Stimulated activated CD4-positive, alpha-beta T cell treated with anti-CD3 and anti-CD28 coated beads, Interleukin-12 subunit alpha, Interleukin-12 subunit beta, amount 100 ng/mL, for 24 hours (primary cell): Measurements from ENCODE around the gene M6PR.
"Not testable (repeated sequence)": the region's sequence is repeated elsewhere in the genome, so short reads cannot be mapped to it uniquely, and the experiment has no call there.

ENCODE experiments used
- DNase-seq, 2 experiments: peaks; one replicate each; pipeline ENCODE4 v3.0.0-alpha.2; 2020; ENCODE audit warnings: low read depth in 2 of 2

Gene M6PR

DNA sequence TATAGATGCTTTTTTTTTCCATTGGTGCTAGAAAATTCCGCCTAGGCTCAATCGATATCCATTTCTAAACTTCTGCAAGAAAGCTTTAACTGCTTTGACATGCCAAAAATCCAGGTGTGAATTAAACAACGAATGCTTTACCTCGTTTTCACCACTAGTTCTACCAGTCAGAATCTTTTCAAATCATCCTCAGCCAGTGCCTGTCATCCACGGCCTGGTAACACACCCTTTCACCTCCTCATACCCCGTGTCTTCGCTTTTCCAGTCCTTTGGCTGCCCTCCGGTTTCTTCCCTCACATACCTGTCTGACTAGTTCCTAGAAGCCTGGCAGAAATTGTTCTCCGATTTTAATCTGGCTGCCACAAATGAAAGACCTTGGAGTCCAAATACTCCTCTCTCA lies 36.5 kb downstream of the M6PR start:
- DNase-seq: no peak

DNA sequence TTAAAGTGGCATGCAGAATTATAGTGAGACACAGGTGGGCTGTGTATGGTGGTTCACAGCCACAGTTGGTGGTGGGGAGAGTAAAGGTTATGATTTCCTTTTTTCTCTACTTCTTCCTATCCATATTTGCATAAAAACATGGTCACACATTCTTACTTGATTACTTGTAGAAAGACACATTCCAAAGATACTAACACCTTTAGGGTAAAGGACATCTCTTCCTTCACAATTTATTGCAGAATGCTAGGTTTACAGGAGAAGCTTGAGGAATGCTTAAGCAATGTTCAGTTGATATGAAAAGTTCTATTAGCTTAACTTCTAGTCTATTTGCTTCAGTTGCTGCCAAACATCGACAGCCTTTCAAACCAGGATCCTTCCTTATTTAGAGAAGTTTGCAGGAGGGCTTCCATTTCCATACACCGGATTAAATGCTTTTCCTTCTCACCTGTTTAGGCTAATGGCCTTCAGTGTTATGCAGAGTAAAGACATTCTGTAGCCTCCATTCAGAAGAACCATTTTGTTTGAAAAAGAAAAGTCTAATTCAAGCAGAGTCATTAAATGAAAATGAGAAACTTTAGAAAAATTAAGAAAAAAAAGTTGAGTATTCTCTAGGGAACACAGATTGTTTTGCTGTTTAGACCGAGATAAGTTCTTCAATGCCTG lies 37.7 kb downstream of the M6PR start:
- DNase-seq: no peak

DNA sequence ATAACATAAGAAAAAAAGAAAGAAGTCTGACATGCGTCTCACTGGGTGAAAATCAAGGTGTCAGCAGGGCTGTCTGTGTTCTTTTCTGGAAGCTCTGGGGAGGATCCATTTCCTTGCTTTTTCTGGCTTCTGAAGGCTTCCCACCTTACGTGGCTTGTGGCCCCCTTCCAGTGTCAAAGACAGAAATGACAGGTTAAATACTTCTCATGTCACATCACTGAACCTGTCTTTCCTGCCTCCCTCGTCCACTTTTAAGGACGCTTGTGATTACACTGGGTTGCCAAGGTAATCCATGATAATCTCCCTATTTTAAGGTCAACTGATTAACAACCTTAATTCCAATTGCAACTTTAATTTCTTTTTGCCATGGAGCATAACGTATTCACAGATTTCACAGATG lies 39.7 kb downstream of the M6PR start:
- no peak for DNase-seq

DNA sequence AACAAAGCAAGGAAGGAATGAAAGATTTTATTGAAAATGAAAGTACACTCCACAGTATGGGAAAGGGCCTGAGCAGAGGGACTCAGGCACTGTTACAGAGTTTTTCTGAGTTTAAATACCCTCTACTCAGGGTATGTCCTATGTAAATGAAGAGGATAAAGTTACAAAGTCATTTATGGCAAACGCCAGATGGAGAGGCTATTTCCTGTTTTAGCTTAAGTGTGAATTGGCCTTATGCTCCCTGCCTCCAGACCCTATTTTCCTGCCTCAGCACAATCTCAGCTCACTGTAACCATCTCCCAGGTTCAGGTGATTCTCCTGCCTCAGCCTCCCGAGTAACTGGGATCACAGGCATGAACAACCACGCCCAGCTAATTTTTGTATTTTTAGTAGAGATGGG lies 41.9 kb downstream of the M6PR start:
- DNase-seq: no peak

DNA sequence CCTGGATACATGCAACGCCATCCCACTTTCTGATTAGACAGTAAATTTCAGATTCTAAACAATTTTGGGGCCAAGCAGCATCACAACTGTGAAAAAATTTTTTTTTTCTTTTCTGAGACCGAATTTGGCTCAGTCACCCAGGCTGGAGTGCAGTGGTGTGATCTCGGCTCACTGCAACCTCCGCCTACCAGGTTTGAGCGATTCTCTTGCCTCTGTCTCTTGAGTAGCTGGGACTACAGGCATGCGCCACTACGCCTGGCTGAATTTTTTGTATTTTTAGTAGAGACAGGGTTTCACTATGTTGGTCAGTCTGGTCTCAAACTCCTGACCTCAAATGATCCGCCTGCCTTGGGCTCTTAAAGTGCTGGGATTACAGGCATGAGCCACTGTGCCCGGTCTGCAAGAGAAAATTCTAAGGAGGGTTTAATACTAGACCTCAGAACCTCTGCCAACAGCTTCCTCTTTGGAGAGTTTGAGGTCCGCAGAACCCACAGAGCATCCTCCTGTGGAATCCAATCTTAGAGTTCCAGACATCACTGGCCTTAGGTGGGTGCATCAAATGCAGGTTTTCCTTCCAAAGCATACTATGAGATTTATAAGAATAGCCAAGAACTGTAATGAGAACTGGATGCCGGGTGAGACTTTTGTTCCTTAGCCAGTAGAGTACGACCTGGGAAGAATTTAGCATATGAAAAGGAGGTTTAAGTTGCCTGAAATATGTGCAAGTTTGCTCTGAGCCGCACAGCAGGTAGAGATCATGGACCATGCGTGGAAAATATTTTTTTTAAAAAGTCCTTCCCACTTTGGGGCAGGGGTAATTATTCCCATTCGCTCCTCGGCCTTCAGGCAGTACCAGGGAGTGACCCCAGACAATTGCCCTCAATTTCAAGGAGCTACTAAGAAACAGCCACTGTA lies 42.9 kb downstream of the M6PR start:
- no peak for DNase-seq

DNA sequence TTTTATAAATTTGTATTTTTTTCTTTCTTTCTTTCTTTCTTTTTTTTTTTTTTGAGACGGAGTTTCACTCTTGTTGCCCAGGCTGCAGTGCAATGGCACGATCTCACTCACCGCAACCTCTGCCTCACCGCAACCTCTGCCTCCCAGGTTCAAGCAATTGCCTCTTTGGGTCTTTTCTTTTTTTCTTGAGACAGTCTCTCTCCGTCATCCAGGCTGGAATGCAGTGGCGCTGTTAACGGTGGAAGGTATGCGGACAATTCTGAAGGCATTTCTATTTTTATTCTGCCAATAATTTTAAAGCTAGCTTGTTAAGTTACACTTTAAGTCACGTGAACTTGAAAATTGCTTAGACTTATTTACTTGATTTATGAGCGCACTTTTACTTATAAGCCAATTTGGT lies 43.9 kb downstream of the M6PR start:
- DNase-seq: no peak

DNA sequence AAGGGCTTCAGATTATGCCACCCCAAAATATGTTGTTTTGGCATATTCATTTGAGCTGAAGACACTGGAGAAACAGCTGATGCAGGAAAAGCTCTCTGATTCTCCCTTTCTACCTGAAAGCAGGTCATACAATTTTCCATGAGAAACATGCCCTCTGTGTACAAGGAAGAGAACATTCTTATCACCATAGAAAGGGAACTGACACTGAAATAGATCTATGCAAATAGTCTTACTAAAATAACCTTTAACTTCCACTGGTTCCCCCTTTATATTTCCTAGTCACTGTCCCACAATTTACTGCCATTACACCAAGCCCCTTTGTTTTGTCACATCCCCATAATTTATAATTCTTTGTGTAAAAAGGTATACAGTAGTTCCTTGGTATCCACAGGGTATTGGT lies 44.8 kb downstream of the M6PR start:
- no peak for DNase-seq

DNA sequence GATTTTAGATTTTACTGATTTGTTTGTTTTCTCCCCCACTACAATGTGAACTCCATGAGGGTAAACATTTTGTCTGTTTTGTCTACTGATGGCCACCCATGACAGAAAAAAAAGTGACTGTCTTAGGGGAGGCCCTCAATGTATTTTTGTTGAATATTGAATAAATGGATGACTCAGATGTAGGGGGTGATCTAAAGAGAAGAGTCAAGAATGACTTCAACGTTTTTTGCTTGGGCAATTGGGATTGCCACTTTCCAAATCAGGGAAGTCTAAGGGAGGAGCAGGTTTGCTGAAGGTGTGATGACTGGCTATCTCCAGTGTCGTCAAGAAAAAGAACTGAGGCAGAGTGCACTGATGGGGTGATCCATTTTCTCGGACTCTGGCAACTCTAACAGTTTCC lies 45.8 kb downstream of the M6PR start:
- DNase-seq: no peak

DNA sequence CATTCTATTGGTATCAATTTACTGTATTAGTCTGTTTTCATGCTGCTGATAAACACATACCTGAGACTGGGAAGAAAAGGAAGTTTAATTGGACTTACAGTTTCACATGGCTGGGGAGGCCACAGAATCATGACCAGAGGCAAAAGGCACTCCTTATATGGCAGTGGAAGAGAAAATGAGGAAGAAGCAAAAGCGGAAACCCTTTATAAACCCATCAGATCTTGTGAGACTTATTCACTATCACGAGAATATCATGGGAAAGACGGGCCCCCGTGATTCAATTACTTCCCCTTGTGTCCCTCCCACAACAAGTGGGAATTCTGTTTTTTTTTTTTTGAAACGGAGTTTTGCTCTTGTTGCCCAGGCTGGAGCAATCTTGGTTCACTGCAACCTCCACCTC lies 46.7 kb downstream of the M6PR start:
- DNase-seq: not testable (repeated sequence)

DNA sequence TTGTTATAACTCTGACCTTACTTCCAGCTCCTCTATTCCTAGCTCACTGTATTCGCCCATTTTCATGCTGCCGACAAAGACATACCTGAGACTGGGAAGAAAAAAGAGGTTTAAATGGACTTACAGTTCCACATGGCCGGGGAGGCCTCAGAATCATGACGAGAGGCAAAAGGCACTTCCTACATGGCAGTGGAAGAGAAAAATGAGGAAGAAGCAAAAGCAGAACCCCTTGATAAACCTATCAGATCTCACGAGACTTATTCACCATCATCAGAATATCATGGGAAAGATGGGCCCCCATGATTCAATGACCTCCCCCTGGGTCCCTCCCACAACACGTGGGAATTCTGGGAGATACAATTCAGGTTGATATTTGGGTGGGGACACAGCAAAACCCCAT lies 49.6 kb downstream of the M6PR start:
- DNase-seq: no peak

DNA sequence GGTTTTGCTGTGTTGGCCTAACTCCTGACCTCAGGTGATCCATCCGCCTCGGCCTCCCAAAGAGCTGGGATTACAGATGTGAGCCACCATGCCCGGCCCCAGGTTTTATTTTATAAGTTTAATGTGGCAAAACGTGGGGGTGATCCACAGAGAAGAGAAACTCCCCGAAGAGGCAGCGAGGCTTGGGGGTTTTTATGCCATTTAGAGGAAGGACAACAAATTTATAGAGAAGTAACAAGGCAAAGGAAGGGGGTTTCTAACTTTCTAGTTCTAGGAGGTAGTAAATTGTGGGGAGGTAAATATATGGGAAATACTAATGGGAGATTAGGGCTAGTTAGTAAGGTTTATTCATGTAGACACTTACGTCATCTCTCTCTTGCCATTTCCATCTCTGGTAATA lies 52.4 kb downstream of the M6PR start:
- no peak for DNase-seq

DNA sequence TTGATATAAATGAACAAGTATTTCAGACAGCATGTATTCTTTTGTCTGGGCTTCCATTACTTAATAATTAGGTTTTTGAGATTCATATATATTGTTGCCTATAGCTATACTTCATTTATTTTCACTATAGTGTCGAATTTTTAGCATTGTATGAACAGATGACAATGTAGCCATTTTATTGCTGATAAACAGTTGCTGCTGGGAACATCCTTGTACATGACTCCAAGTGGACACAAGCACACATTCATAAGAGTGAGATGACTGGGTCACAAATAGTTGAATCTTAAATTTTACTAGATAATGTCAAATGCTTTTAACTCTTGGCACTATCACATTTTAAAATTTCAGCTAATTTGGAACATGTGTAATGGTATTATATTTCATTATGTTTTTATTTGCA lies 54.5 kb downstream of the M6PR start:
- no peak for DNase-seq

DNA sequence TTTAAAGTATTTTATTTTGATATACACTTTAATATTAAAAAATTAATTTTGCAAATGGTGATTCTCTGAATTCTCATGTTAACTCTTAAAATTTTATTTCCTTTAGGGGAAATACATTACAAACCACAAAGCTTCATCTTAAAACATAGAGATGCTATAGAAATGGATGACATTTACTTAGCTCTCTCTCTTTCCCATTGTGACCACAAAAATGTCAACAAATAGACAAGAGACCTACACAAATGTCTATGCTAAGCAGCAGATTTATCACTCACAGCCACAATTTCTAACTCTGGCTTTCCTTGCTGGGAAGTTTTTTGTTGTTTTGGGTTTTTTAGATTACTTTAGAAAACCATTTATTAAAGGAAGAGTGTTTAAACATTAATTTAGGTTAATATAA lies 55.1 kb downstream of the M6PR start:
- DNase-seq: no peak

DNA sequence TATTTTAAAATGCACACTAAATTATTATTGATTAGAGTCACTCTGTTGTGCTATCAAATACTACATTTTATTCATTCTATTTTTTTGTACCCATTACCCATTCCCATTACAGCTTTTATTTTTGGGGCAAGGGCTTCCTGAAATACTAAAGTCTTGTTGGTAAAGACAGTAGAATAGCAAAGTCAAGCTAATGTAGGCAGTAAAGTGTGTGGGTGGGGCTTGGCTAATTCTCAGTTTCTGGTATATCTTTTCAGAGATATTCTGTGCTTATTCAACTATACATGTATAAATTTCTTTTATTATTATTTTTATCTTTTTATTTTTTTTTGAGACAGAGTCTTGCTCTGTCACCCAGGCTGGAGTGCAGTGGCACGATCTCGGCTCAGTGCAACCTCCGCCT lies 57.5 kb downstream of the M6PR start:
- no peak for DNase-seq
